Small intestine (tissue), 7 donors: ENCODE results near the gene GMPR2. TPM values are rescaled to one million over a fixed set of nuclear protein-coding genes. Genes with fewer than 3 reads are reported as not detected.
"Not testable (repeated sequence)": the region's sequence is repeated elsewhere in the genome, so short reads cannot be mapped to it uniquely, and the experiment has no call there.

Experiments used
- DNase-seq, 2 donors: peaks; one replicate each; pipeline versions ENCODE4 v3.0.0 to v3.0.0-alpha.2; 2013
- FAIRE-seq: peaks from 2 replicates; lab custom pipeline; 2012; peaks lifted over from hg19 to GRCh38; lab: Jason Lieb, UNC
- H3K27ac ChIP-seq, 3 donors: one replicate each; pipeline ENCODE4 v1.5.1; 2013; ENCODE audit warnings: low read length in 2 of 3, mild to moderate bottlenecking in 2 of 3, control low read depth in 1 of 3, inconsistent platforms in 1 of 3, low read depth in 1 of 3, moderate library complexity in 1 of 3
- H3K27me3 ChIP-seq, 3 donors: one replicate each; pipeline ENCODE4 v1.6.1; 2013; ENCODE audit warnings: low read length in 3 of 3, inconsistent platforms in 1 of 3; ENCODE audit not compliant: control insufficient read depth in 3 of 3, insufficient read depth in 3 of 3
- H3K36me3 ChIP-seq, 3 donors: one replicate each; pipeline ENCODE4 v1.6.1; 2013; ENCODE audit warnings: low read length in 3 of 3, inconsistent platforms in 1 of 3, low read depth in 1 of 3, mild to moderate bottlenecking in 1 of 3, moderate library complexity in 1 of 3; ENCODE audit not compliant: control insufficient read depth in 3 of 3, insufficient read depth in 2 of 3
- H3K4me1 ChIP-seq, 3 donors: one replicate each; pipeline ENCODE4 v1.6.1; 2013; ENCODE audit warnings: low read length in 2 of 3, inconsistent platforms in 1 of 3, low read depth in 1 of 3, mild to moderate bottlenecking in 1 of 3, moderate library complexity in 1 of 3; ENCODE audit not compliant: control insufficient read depth in 3 of 3, insufficient read depth in 2 of 3
- H3K4me3 ChIP-seq, 3 donors: one replicate each; pipeline ENCODE4 v1.5.1; 2013; ENCODE audit warnings: low read length in 3 of 3, control low read depth in 1 of 3, inconsistent platforms in 1 of 3, low read depth in 1 of 3, mild to moderate bottlenecking in 1 of 3, moderate library complexity in 1 of 3
- H3K9me3 ChIP-seq, 2 donors: one replicate each; pipeline ENCODE4 v1.6.1; 2013; ENCODE audit warnings: low read depth in 1 of 2, low read length in 1 of 2; ENCODE audit not compliant: control insufficient read depth in 2 of 2, insufficient read depth in 1 of 2
- WGBS, 3 donors: extraction: QIAGEN DNeasy Blood & Tissue Kit; methylation state at CpG; one replicate each; pipeline ENCODE4 v1.1.7; 2013; 5-methylcytosine and 5-hydroxymethylcytosine counted together
- polyA plus RNA-seq, 4 donors: library from polyadenylated mRNA; stranded (reverse) in 3 of 4; unstranded in 1 of 4; fragments of 200-250 nt in 3 of 4; fragments of 120-200 nt in 1 of 4; gene quantifications; one replicate each; pipeline versions ENCODE4 v1.2.1 to v1.2.3, GENCODE V29; 2013
- donor health status: healthy with polysubstance abuse.
- donor health status: control.
- donor health status: control.
- donor health status: Bipolar disorder and iron deficiency.
- donor health status: healthy.

GMPR2 gene
- polyA plus RNA-seq, 4 donors = 57.4 to 94.1 (median 76.0) TPM

DNA sequence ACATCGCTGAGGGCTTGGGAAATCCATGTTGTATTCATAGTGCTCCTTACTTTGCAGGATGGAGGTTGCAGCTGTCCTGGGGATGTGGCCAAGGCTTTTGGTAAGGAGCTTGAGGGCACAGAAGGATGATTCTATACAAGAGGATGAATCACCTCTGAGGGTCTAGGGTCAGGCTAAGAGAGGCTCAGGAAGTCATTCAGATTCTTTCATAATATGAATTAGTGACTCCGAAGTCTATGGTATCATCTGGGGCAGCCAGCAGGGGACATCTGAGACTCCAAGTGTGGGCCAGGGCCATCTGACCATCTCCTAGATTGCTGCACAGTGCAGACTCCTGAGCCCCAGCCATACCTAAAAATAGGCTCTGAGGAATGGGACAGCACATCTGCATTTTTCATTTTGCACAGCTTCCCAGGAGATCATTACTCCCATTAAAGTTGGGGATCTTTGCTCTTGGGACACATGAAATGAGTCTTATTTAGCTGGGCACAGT is 4.8 kb downstream of the GMPR2 start:
- no peaks in the 10 kb centered on the region for H3K9me3 ChIP-seq
- 93 to 98% (median 94%) methylated on average over 2 of the region's 2 CpGs for WGBS, 3 donors
- no peaks in the 10 kb centered on the region for H3K27me3 ChIP-seq
- no peak overlapping the region for H3K4me3 ChIP-seq
- H3K4me1 ChIP-seq = peaks cover 0 to 29% (median 19%) of the 10 kb centered on the region in 3 donors
- peaks cover 15 to 50% (median 25%) of the 10 kb centered on the region in 3 donors for H3K36me3 ChIP-seq
- no peak for FAIRE-seq
- DNase-seq = no peak
- no peak overlapping the region for H3K27ac ChIP-seq

DNA sequence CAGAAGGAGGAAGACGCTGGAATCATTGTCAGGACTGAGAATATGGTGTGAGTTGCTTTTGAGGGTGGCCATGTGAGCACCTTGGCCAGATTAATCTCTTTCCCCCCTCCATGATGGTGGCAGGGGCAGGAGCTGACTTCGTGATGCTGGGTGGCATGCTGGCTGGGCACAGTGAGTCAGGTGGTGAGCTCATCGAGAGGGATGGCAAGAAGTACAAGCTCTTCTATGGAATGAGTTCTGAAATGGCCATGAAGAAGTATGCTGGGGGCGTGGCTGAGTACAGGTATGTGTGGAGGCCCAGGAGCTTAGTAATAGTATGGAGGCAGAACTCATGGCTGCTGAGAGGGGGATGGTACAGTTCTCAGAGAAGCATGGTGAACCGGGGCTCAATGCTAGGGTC is 5.4 kb downstream of the GMPR2 start:
- no peak for FAIRE-seq
- 86 to 90% (median 89%) methylated on average over 5 of the region's 5 CpGs for WGBS, 3 donors
- DNase-seq = no peak
- no peaks in the 10 kb centered on the region for H3K9me3 ChIP-seq
- H3K4me1 ChIP-seq = peaks cover 0 to 28% (median 18%) of the 10 kb centered on the region in 3 donors
- H3K36me3 ChIP-seq = peaks cover 15 to 50% (median 25%) of the 10 kb centered on the region in 3 donors
- H3K27me3 ChIP-seq = no peaks in the 10 kb centered on the region
- H3K27ac ChIP-seq = no peak overlapping the region
- no peak overlapping the region for H3K4me3 ChIP-seq

DNA sequence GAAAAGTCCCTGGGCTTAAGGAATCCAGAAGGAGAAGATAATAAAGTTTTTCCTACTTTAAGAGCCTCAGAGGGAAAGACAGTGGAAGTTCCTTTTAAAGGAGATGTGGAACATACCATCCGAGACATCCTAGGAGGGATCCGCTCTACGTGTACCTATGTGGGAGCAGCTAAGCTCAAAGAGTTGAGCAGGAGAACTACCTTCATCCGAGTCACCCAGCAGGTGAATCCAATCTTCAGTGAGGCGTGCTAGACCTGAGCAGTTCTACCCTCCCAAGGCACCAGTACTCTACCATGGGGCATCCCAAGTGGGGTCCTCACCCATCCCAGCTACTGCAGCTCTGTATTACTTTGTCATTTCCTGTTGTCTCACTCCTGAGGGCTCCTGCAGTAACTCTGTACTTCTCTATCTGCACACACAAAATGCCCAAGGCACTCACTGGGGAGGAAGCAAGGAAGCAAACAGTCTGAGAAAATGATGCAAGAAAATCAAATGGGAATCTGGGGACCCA is 5.9 kb downstream of the GMPR2 start:
- H3K27ac ChIP-seq = no peak overlapping the region
- peaks cover 15 to 50% (median 25%) of the 10 kb centered on the region in 3 donors for H3K36me3 ChIP-seq
- peaks cover 0 to 27% (median 14%) of the 10 kb centered on the region in 3 donors for H3K4me1 ChIP-seq
- H3K9me3 ChIP-seq = no peaks in the 10 kb centered on the region
- no peak for FAIRE-seq
- no peak overlapping the region for H3K4me3 ChIP-seq
- no peak for DNase-seq
- no peaks in the 10 kb centered on the region for H3K27me3 ChIP-seq
- 88 to 94% (median 88%) methylated on average over 5 of the region's 5 CpGs for WGBS, 3 donors

DNA sequence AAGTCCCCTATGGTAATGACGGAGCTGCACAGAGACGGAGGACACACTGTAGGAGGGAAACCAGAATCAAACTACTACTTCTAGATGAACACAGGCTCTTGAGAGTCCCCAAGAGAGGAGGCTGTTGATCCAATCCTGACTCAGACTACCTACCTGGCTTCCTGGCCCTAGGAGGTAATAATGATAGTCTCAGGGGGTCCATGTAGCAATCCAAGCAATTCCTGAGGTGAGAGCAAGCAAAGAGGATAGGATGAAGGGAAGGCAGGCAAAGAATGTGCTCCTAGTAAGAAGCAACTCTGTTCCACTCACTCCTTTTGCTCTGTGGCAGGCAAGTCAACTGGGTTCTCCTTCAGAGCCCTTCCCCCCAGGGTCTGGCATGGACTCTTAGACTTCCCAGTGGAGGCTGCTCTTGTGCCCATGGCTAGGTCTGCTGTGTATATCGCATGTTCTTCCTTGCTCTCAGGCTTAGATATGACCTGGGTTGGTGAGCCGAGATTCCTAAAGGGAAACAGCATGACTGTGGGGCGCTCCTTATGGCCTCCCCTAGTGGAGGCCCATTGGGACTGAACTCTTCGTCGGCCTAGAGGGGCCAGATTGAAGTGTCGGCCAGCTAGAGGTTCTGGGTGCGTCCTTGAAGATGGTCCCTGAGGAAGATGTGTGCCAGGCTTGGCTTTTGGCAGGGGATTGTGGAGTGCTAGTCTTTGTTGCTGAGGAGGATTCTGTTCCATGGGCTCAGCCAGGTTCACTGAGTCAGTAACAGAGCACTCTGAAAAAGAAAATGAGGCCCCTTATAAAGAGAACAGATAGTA is 7.6 kb downstream of the GMPR2 start:
- Histone ChIP-seq H3K9me3 (no peaks in the 10 kb centered on the region), H3K4me1 (peaks cover 0 to 27% (median 12%) of the 10 kb centered on the region in 3 donors), H3K27ac (no peak overlapping the region), H3K27me3 (no peaks in the 10 kb centered on the region), H3K36me3 (peaks cover 15 to 50% (median 25%) of the 10 kb centered on the region in 3 donors), H3K4me3 (no peak overlapping the region)
- DNase-seq = no peak
- no peak for FAIRE-seq
- WGBS, 3 donors = 92 to 93% (median 93%) methylated on average over 9 of the region's 9 CpGs

DNA sequence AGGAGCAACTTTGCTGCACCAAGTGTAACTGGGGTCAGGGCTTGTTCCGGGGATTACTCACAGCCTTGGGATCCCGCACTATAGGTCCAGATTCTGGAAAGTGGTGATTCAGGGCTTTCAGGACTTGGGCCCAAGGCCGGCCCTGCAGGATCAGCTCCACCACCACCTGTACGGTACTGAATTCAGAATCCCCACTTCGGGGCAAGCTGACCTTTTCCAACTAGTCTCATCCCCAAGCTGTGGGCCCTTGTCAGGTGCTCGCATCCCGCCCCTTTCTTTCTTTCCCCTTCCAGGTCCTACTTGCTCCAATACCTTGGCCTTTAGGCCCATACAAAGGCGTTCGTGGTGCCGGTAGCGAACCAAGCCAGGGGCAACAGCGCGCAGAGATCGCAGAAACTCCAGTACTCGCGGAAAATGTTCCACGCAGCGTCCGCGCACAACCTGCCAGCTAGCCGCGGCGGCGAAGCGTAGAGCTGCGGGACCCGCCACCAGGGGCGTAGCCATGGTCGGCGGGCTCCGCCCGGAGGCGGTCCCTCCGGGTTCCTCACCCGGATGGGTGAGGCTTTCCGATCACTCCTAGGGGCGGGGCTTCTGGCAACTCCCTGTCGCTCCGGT is 9.2 kb downstream of the GMPR2 start:
- Histone ChIP-seq H3K27me3 (no peaks in the 10 kb centered on the region), H3K4me3 (peak overlapping the region; percentile 63 to 78 (median 64)), H3K36me3 (peaks cover 13 to 43% (median 23%) of the 10 kb centered on the region in 3 donors), H3K27ac (peak overlapping the region; percentile 99 to 100 (median 99)), H3K4me1 (peaks cover 0 to 30% (median 12%) of the 10 kb centered on the region in 3 donors), H3K9me3 (no peaks in the 10 kb centered on the region)
- FAIRE-seq (no peak), DNase-seq (peak; percentile 95 to 98)
- WGBS, 3 donors = 1 to 2% (median 2%) methylated on average over 37 to 39 of the region's 39 CpGs

DNA sequence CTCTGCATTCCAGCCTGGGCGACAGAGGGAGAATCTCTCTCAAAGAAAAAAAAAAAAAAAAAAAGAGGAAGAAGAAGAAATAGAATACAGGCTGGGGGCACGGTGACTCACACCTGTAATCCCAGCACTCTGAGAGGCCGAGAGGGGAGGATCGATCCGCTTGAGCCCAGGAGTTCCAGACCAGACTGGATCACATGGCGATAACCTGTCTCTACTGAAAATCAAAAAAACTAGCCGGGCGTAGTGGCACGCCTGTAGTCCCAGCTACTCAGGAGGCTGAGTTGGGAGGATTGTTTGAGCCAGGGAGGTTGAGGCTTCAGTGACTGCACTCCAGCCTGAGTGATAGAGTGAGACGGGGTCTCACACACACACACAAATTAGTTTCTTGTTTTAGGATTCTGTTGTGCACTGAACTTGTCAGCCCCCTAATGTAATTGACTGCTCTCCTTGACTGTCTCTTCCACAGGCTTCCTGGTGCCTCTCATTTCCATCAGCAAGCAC is 10.7 kb downstream of the GMPR2 start:
- Histone ChIP-seq H3K27me3 (no peaks in the 10 kb centered on the region), H3K36me3 (peaks cover 6 to 29% (median 12%) of the 10 kb centered on the region in 3 donors), H3K27ac (peak overlapping the region; percentile 99 to 100 (median 99)), H3K9me3 (no peaks in the 10 kb centered on the region), H3K4me1 (peaks cover 0 to 30% (median 12%) of the 10 kb centered on the region in 3 donors), H3K4me3 (peak overlapping the region in 2 of 3 donors; percentile 64 to 78)
- FAIRE-seq (no peak), DNase-seq (peak; percentile 47 to 61)
- WGBS, 3 donors = 12 to 38% (median 32%) methylated on average over 10 of the region's 10 CpGs

DNA sequence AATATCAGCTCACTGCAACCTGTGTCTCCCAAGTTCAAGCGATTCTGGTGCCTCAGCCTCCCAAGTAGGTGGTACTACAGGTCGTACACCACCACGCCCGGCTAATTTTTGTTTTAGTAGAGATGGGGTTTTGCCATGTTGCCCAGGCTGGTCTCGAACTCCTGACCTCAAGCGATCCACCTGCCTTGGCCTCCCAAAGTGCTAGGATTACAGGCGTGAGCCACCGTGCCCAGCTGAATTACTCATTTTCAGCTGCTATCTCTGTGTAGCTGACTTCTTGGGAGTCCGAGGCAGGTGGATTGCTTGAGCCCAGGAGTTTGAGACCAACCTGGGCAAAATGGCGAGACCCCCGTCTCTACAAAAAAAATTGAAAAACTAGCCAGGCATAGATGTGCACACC is 12.6 kb downstream of the GMPR2 start:
- DNase-seq, H3K27ac ChIP-seq, H3K27me3 ChIP-seq, H3K9me3 ChIP-seq, H3K4me3 ChIP-seq, FAIRE-seq: not testable (repeated sequence)
- Histone ChIP-seq H3K36me3 (peaks cover 0 to 27% (median 0%) of the 10 kb centered on the region in 3 donors), H3K4me1 (peaks cover 0 to 24% (median 8%) of the 10 kb centered on the region in 3 donors)
- 94 to 96% (median 94%) methylated on average over 11 of the region's 11 CpGs for WGBS, 3 donors

DNA sequence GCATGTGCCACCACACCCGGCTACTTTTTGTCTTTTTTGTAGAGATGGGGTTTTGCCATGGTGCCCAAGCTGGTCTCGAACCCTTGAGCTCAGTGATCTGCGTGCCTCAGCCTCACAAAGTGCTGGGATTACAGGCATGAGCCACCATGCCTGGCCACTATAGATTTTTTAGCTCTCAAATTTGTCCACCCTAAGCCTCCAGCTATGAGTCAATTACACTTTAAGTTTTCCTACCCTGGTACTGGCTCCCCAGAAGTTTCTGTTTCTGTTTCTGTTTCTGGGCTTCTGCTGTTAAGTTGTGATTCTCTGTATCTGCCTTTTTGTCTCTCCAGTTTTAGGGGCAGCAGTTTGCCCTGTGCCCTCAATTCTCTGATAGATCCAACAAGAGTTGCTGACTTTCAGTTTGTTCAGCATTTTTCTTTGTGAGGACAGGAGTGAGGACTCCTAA is 14.1 kb downstream of the GMPR2 start:
- Histone ChIP-seq H3K27me3 (no peaks in the 10 kb centered on the region), H3K4me1 (peaks cover 0 to 9% (median 0%) of the 10 kb centered on the region in 3 donors), H3K4me3 (no peak overlapping the region), H3K9me3 (no peaks in the 10 kb centered on the region), H3K36me3 (peaks cover 0 to 16% (median 0%) of the 10 kb centered on the region in 3 donors), H3K27ac (peak overlapping the region; percentile 6 to 87 (median 73))
- 52 to 67% (median 64%) methylated on average over 3 of the region's 3 CpGs for WGBS, 3 donors
- FAIRE-seq (no peak), DNase-seq (peak; percentile 64 to 74)
